HepG2 (cell line): Measurements from ENCODE around the gene EGFL8. TPM values are rescaled to one million over a fixed set of nuclear protein-coding genes. Genes with fewer than 3 reads are reported as not detected.

ENCODE experiments used
- ATAD3A ChIP-seq: sonication (generic); formaldehyde crosslinking; IDR thresholded peaks from 2 replicates; pipeline ENCODE4 v1.4.0; 2020; ENCODE audit warnings: missing genetic modification reagents
- CEBPB ChIP-seq: IDR thresholded peaks from 2 replicates; pipeline ENCODE4 v1.6.1; 2011; ENCODE audit warnings: low read depth, low read length, improper control_type of control experiment, borderline replicate concordance
- CEBPG ChIP-seq: IDR thresholded peaks from 2 replicates; pipeline ENCODE4 v1.6.1; 2016
- KLF11 ChIP-seq: IDR thresholded peaks from 2 replicates; pipeline ENCODE4 v1.6.1; 2016; ENCODE audit warnings: missing compliant biosample characterization
- MIER3 ChIP-seq: IDR thresholded peaks from 2 replicates; pipeline ENCODE4 v1.6.1; 2016; ENCODE audit warnings: missing compliant biosample characterization, borderline replicate concordance
- MXD1 ChIP-seq: sonication (generic); formaldehyde crosslinking; IDR thresholded peaks from 2 replicates; pipeline ENCODE4 v1.4.0; 2020; ENCODE audit warnings: mild to moderate bottlenecking, missing genetic modification reagents
- SRY ChIP-seq: sonication (generic); formaldehyde crosslinking; IDR thresholded peaks from 2 replicates; pipeline ENCODE4 v1.8.0; 2022; ENCODE audit warnings: mild to moderate bottlenecking, missing genetic modification reagents
- TBP ChIP-seq: sonication (generic); formaldehyde crosslinking; IDR thresholded peaks from 2 replicates; pipeline ENCODE4 v1.5.0; 2020; ENCODE audit warnings: missing genetic modification reagents
- ZBTB20 ChIP-seq: sonication (generic); formaldehyde crosslinking; IDR thresholded peaks from 2 replicates; pipeline ENCODE4 v1.8.1; 2023; ENCODE audit warnings: missing genetic modification reagents, low read depth, mild to moderate bottlenecking, borderline replicate concordance
- ZNF276 ChIP-seq: sonication (generic); formaldehyde crosslinking; IDR thresholded peaks from 2 replicates; pipeline ENCODE4 v1.4.0; 2020; ENCODE audit warnings: mild to moderate bottlenecking, low read depth, missing genetic modification reagents
- ZNF558 ChIP-seq: sonication (generic); formaldehyde crosslinking; IDR thresholded peaks from 2 replicates; pipeline ENCODE4 v1.9.0; 2022; ENCODE audit warnings: mild to moderate bottlenecking, missing genetic modification reagents, borderline replicate concordance
- ZNF75D ChIP-seq: sonication (generic); formaldehyde crosslinking; IDR thresholded peaks from 2 replicates; pipeline ENCODE4 v1.8.1; 2023; ENCODE audit warnings: missing genetic modification reagents, mild to moderate bottlenecking, borderline replicate concordance
- ZNF772 ChIP-seq: sonication (generic); formaldehyde crosslinking; IDR thresholded peaks from 2 replicates; pipeline ENCODE4 v1.5.0; 2020; ENCODE audit warnings: mild to moderate bottlenecking, missing genetic modification reagents
- ZNF777 ChIP-seq: sonication (generic); formaldehyde crosslinking; IDR thresholded peaks from 2 replicates; pipeline ENCODE4 v1.4.0; 2020; ENCODE audit warnings: missing genetic modification reagents
- polyA plus RNA-seq, 8 experiments: library from polyadenylated mRNA; depleted of rRNA in 3 of 8; stranded (reverse) in 7 of 8; unstranded in 1 of 8; fragments of >200 nt; fragmentation: Illumina TruSeq in 4 of 8; extraction: Trizol in 4 of 8; gene quantifications; 2 replicates each; pipeline versions ENCODE4 v1.2.1 to v1.2.3, GENCODE V29; 2011 to 2016; ENCODE audit warnings: low read depth in 4 of 8, missing spikeins in 1 of 8, mixed read lengths in 1 of 8; ENCODE audit not compliant: insufficient read depth in 1 of 8
- total RNA-seq, 5 experiments: library from RNA; depleted of rRNA; stranded (reverse); fragments of >200 nt; fragmentation: Illumina TruSeq; extraction: Trizol; gene quantifications; 2 replicates each; pipeline ENCODE4 v1.2.3, GENCODE V29; 2016; ENCODE audit warnings: low read depth in 1 of 5
- TF ChIP-seq, protein P1 (sequence below): sonication (generic); formaldehyde crosslinking; IDR thresholded peaks from 2 replicates; pipeline ENCODE4 v1.8.1; 2022; ENCODE audit warnings: low read depth, mild to moderate bottlenecking, missing genetic modification reagents
- TF ChIP-seq, protein P2 (sequence below): sonication (generic); formaldehyde crosslinking; IDR thresholded peaks from 2 replicates; pipeline ENCODE4 v1.8.1; 2023; ENCODE audit warnings: mild to moderate bottlenecking, missing genetic modification reagents
- TF ChIP-seq, protein P3 (sequence below): IDR thresholded peaks from 2 replicates; pipeline ENCODE4 v1.6.1; 2016; ENCODE audit warnings: low read depth, borderline replicate concordance

The EGFL8 gene
- total and polyA plus RNA-seq, 2 of the 13 experiments (the other 11 are each of a cell fraction or from before 2014, with no cell fraction given), result 10.0 to 11.5 TPM

DNA sequence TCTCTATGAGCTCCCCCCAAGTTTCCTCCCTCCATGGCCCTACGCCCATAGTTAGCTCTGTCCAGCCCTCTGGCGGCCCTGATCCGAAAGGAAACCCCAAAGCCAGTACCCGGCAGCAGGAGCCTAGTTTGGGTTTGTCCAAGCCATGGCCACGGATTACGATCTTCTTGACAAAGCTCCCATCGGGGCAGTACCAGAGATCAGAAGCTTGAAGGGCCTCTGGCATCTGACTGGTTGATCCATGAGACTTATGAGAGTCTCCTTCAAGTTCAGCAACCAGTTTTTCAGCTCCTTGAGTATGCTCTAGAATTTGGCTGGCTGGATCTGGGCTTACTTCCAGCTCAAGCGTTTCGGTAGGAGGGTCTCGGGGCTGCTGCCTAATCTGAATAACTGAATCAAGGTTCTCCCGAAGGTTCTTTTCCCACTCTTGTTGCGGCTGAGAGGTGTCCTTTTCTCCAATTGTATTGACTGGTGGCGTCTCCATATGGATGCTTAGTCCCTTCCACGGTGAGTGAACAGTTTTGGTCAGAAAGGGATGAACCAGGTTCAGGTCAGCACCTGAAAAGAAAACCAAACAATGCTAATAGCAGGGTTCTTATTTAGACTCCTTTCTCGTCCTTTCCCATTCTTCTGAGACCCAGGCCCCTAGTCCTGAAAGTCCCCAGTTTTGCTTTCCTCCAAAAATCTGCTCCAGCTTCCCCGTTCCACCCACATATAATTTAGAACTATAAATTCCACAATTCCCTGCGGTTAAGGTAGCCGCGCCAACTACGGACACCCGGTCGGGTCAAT lies 34.9 kb upstream of the EGFL8 start (continued):
- TF ChIP-seq ZNF772 (CRISPR knock-in tag), result 0 out of 2 replicates have a peak, but pooled peaks have one; percentile 41
- no peak for TF ChIP-seq ZNF558 (CRISPR knock-in tag)
- TF ChIP-seq CEBPG, result no peak
- TF ChIP-seq, protein P1, sequence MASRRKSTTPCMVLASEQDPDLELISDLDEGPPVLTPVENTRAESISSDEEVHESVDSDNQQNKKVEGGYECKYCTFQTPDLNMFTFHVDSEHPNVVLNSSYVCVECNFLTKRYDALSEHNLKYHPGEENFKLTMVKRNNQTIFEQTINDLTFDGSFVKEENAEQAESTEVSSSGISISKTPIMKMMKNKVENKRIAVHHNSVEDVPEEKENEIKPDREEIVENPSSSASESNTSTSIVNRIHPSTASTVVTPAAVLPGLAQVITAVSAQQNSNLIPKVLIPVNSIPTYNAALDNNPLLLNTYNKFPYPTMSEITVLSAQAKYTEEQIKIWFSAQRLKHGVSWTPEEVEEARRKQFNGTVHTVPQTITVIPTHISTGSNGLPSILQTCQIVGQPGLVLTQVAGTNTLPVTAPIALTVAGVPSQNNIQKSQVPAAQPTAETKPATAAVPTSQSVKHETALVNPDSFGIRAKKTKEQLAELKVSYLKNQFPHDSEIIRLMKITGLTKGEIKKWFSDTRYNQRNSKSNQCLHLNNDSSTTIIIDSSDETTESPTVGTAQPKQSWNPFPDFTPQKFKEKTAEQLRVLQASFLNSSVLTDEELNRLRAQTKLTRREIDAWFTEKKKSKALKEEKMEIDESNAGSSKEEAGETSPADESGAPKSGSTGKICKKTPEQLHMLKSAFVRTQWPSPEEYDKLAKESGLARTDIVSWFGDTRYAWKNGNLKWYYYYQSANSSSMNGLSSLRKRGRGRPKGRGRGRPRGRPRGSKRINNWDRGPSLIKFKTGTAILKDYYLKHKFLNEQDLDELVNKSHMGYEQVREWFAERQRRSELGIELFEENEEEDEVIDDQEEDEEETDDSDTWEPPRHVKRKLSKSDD, result 0 out of 2 replicates have a peak, but pooled peaks have one; percentile 5
- TF ChIP-seq ZBTB20 (CRISPR knock-in tag), result no peak
- TF ChIP-seq ZNF75D (CRISPR knock-in tag), result no peak
- no peak for TF ChIP-seq CEBPB
- TF ChIP-seq SRY (CRISPR knock-in tag), result 0 out of 2 replicates have a peak, but pooled peaks have one; percentile 41
- TF ChIP-seq, protein P2, sequence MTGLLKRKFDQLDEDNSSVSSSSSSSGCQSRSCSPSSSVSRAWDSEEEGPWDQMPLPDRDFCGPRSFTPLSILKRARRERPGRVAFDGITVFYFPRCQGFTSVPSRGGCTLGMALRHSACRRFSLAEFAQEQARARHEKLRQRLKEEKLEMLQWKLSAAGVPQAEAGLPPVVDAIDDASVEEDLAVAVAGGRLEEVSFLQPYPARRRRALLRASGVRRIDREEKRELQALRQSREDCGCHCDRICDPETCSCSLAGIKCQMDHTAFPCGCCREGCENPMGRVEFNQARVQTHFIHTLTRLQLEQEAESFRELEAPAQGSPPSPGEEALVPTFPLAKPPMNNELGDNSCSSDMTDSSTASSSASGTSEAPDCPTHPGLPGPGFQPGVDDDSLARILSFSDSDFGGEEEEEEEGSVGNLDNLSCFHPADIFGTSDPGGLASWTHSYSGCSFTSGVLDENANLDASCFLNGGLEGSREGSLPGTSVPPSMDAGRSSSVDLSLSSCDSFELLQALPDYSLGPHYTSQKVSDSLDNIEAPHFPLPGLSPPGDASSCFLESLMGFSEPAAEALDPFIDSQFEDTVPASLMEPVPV (CRISPR knock-in tag), result 0 out of 2 replicates have a peak, but pooled peaks have one; percentile 8
- 0 out of 2 replicates have a peak, but pooled peaks have one; percentile 15 for TF ChIP-seq KLF11 (CRISPR knock-in tag)
- TF ChIP-seq ZNF777, result no peak
- TF ChIP-seq TBP (CRISPR knock-in tag), result no peak
- TF ChIP-seq, protein P3, sequence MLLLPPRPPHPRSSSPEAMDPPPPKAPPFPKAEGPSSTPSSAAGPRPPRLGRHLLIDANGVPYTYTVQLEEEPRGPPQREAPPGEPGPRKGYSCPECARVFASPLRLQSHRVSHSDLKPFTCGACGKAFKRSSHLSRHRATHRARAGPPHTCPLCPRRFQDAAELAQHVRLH, result no peak
- TF ChIP-seq MIER3 (CRISPR knock-in tag), result no peak
- 0 out of 2 replicates have a peak, but pooled peaks have one; percentile 42 for TF ChIP-seq MXD1
- TF ChIP-seq ZNF276 (CRISPR knock-in tag), result no peak
- no peak for TF ChIP-seq ATAD3A
